HL-60 (cell line): ENCODE results near the gene SUN1.

Source experiments
- DNase-seq, 2 experiments: peaks; one replicate each; pipeline ENCODE4 v3.0.0-alpha.2; 2010 to 2020; ENCODE audit warnings: low read depth in 1 of 2, low spot score in 1 of 2
- H3K27ac ChIP-seq: fragments of 250-450 bp; sonication (Bioruptor Pico); replicated peaks from 2 replicates; pipeline ENCODE4 v1.5.1; 2020; ENCODE audit warnings: mild to moderate bottlenecking, moderate library complexity
- H3K27me3 ChIP-seq: fragments of 250-450 bp; sonication (Bioruptor Pico); 2 replicates; pipeline ENCODE4 v1.5.1; 2021; ENCODE audit warnings: mild to moderate bottlenecking, moderate library complexity; ENCODE audit not compliant: insufficient read depth, poor library complexity, severe bottlenecking
- H3K4me3 ChIP-seq: replicated peaks from 2 replicates; pipeline ENCODE4 v1.5.1; 2011; ENCODE audit warnings: mild to moderate bottlenecking, control low read depth, low read length; ENCODE audit not compliant: insufficient read depth
- CTCF ChIP-seq: IDR thresholded peaks from one replicate; pipeline ENCODE4 v1.5.1; 2011; ENCODE audit warnings: low read length, control low read depth, inconsistent platforms; ENCODE audit not compliant: insufficient read depth
- GABPA ChIP-seq: IDR thresholded peaks from 2 replicates; pipeline ENCODE4 v1.6.1; 2012; ENCODE audit warnings: low read depth
- POLR2AphosphoS5 ChIP-seq: IDR thresholded peaks from 2 replicates; pipeline ENCODE4 v1.6.1; 2012; ENCODE audit warnings: low read depth
- REST ChIP-seq: IDR thresholded peaks from 2 replicates; pipeline ENCODE4 v1.6.1; 2012; ENCODE audit warnings: low read depth; ENCODE audit not compliant: insufficient replicate concordance
- SPI1 ChIP-seq: IDR thresholded peaks from 2 replicates; pipeline ENCODE4 v1.6.1; 2012; ENCODE audit warnings: low read depth, mild to moderate bottlenecking, borderline replicate concordance

SUN1 gene

GRCh38 chr7:818031-818699 is 14.1 kb upstream of the SUN1 start:
- TF ChIP-seq GABPA (no peak), SPI1 (no peak), REST (no peak), CTCF (no peak), POLR2AphosphoS5 (no peak)
- H3K4me3 ChIP-seq = no peak overlapping the region
- DNase-seq = no peak
- peaks cover 14% of the 10 kb centered on the region for H3K27me3 ChIP-seq
- H3K27ac ChIP-seq = no peak overlapping the region

- TF ChIP-seq POLR2AphosphoS5 (no peak), GABPA (no peak), CTCF (no peak), SPI1 (no peak), REST (no peak)
- no peak for DNase-seq
- Histone ChIP-seq H3K27ac (no peak overlapping the region), H3K27me3 (peaks cover 6% of the 10 kb centered on the region), H3K4me3 (no peak overlapping the region)
Measured at GRCh38 chr7:820341-820740, 11.9 kb upstream of the SUN1 start.

GRCh38 chr7:821688-822087 is 10.6 kb upstream of the SUN1 start:
- no peak for DNase-seq
- H3K4me3 ChIP-seq = no peak overlapping the region
- no peaks in the 10 kb centered on the region for H3K27me3 ChIP-seq
- H3K27ac ChIP-seq = no peak overlapping the region
- TF ChIP-seq GABPA (no peak), CTCF (no peak), POLR2AphosphoS5 (no peak), SPI1 (no peak), REST (no peak)
